ENCODE results near the gene LYSMD1.
A peak's percentile ranks its signal among the peaks of the same experiment; 100 is the strongest.

Gene LYSMD1

DNA sequence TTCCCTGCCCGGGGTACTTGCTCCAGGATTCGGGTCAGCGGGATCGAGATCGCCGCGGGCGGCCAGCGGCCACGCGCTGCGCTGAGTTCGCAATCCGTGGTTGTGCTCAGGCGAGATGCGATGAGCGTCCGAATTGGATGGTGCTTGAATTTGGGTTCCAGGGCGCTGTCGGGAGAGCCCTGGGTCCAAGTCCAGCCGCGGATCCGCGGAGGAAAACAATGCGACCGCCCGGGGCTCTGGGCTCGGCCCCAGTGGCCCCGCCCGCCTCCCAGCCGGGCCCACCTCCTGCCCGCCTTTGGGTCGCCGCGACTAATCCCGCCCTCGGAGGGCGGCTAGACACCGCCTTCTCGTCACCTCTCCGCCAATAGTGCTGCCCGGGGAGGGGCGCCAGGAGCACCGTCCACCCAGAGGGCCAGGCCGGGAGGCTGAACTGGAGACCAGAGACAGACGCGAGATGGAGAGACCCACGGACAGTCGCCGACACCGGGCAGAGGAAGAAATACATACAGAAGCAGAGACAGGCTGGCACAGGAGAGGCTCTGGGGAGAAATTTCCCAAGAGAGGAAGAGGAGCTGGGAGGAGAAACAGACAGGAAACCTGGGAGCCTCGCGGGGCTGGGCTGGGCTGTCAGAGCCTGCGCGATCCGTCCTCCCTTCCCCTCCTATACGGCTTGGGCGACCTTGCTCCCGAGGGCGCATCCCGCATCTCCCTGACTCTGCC lies 19.1 kb downstream of the LYSMD1 start, which contains the start of gene SEMA6C:
SEMA6C (minus strand) TSS at position 220 of the 720 bp plus-strand sequence. CDS start 4,010 bp downstream, outside the sequence.
- H3K4me1 ChIP-seq (ENCODE audit: insufficient read depth, low read length), result peaks cover 28% of the 10 kb centered on the region
- no peak within 1 kb of the TSS for H3K27ac ChIP-seq (ENCODE audit: low read length)
- peak within 1 kb of the TSS; percentile 90 for H3K4me3 ChIP-seq (ENCODE audit: low read length)
- H3K9ac ChIP-seq (ENCODE audit: low read depth, low read length), result peak within 1 kb of the TSS; percentile 66; the same call in 1 of the 2 replicates
- no peaks in the 10 kb centered on the region for H3K36me3 ChIP-seq (ENCODE audit: insufficient read depth, low read depth, low read length)
- H3K27me3 ChIP-seq (ENCODE audit: insufficient read depth, low read length), result peaks cover 37% of the 10 kb centered on the region
- H3K9me3 ChIP-seq (ENCODE audit: insufficient read depth, low read depth, low read length), result no peaks in the 10 kb centered on the region

DNA sequence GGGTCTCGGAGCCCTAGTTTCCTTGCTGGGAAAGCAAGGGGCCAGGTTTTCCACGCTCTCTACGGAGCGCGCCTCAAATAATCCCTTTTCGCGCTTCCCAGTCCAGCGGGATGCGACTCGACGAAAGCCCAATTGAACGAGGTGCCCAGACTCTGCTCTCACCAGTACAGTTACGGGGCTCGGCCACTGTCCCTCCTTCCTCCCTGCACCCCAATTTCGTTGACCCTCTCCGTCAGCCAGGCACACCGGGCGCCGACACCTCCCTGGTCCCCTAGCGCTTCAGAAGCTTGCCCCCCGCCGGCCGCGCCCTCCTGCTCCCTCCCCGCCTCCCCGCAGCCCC lies 19.7 kb downstream of the LYSMD1 start:
- Histone ChIP-seq H3K9me3 (ENCODE audit: insufficient read depth, low read depth, low read length) (no peaks in the 10 kb centered on the region), H3K27ac (ENCODE audit: low read length) (no peak overlapping the region), H3K4me3 (ENCODE audit: low read length) (peak overlapping the region; percentile 90), H3K4me1 (ENCODE audit: insufficient read depth, low read length) (peaks cover 28% of the 10 kb centered on the region), H3K27me3 (ENCODE audit: insufficient read depth, low read length) (peaks cover 37% of the 10 kb centered on the region), H3K36me3 (ENCODE audit: insufficient read depth, low read depth, low read length) (no peaks in the 10 kb centered on the region), H3K9ac (ENCODE audit: low read depth, low read length) (peak overlapping the region; percentile 66; the same call in 1 of the 2 replicates)

DNA sequence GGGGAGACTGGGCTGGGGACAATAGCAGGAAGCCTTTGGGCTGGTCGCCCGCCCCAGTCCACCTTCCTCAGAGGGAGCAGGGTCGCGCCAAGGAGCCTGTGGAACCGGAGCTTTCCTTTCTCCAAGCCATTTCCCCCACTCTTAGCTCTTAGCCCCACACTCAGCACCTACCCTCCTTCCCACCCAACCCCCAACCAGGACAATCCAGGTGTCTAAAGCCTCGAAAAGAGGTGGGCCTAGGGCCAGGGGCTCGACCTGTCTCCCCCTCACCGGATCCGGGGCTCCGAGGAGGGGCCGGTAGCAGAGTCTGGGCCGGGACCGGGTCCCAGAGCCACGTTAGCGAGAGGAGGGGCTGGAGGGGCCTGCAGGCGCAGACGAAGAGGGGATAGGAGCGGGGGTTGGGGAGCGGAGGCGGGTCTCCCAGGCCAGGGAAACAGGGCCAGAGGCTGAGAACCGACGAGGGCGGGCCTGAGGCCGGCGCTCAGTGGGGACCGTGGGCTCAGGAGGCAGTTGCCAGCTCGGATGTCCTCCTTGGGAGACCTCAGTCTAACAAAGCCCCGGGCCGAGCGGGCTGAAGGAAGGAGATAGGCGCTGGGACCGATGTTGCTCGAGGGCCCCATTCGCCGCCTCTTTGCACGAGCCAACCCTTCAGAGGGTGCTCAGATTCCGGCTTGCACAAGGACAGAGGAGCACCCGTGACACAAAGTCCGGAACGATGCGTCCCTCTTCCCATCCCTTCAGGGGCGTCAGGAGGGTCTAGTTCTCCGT lies 20.2 kb downstream of the LYSMD1 start:
- no peak overlapping the region for H3K27ac ChIP-seq (ENCODE audit: low read length)

DNA sequence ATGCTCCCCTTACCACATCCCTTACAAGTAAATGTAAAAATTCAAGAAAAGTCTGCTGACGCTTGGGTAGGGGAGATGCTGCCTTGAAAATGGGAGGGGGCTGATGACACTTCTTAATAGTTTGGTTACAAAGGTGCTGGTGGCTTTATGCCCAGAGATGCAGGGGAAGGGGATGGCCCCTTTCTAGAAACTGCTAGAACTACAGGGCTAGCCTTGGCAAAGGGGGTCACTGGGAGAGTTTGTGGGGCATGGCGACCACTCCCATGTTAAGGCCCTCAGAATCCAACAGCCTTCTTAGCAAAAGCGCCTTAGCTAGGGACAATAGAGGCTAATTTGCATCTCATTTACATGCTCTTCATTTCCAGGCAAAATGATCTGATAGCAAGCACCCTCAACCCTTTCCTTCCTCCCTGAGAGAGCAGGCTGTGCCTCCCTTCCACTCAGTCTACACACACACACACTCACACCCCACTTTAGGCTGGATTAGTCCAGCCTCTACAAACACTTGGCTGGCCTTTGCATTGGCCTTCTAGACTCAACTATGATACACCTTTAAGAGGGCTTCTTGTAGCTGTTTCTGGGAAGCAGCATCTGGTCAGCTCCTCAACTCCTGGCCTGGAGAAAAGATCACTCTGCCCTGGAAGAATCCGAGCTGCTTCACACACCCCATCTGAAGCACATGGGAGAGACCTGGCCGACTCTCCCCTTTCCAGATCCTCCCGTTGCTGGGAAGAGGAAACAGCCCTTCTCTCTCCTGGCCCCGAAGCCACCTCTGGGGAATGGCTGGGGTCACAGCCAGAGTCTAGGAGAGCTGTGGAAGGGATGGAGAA lies 21.0 kb downstream of the LYSMD1 start:
- H3K9me3 ChIP-seq (ENCODE audit: insufficient read depth, low read depth, low read length), result no peaks in the 10 kb centered on the region
- H3K9ac ChIP-seq (ENCODE audit: low read depth, low read length), result peak overlapping the region; percentile 66; the same call in 1 of the 2 replicates
- H3K27me3 ChIP-seq (ENCODE audit: insufficient read depth, low read length), result peaks cover 37% of the 10 kb centered on the region
- H3K27ac ChIP-seq (ENCODE audit: low read length), result no peak overlapping the region
- H3K4me1 ChIP-seq (ENCODE audit: insufficient read depth, low read length), result peaks cover 28% of the 10 kb centered on the region
- H3K36me3 ChIP-seq (ENCODE audit: insufficient read depth, low read depth, low read length), result no peaks in the 10 kb centered on the region
- peak overlapping the region; percentile 90 for H3K4me3 ChIP-seq (ENCODE audit: low read length)

More for the DNA sequence above, 20.2 kb downstream of the LYSMD1 start:
- no peaks in the 10 kb centered on the region for H3K36me3 ChIP-seq (ENCODE audit: insufficient read depth, low read depth, low read length)
- H3K9ac ChIP-seq (ENCODE audit: low read depth, low read length), result peak overlapping the region; percentile 66; the same call in 1 of the 2 replicates
- H3K4me1 ChIP-seq (ENCODE audit: insufficient read depth, low read length), result peaks cover 28% of the 10 kb centered on the region
- no peaks in the 10 kb centered on the region for H3K9me3 ChIP-seq (ENCODE audit: insufficient read depth, low read depth, low read length)
- peak overlapping the region; percentile 90 for H3K4me3 ChIP-seq (ENCODE audit: low read length)
- peaks cover 37% of the 10 kb centered on the region for H3K27me3 ChIP-seq (ENCODE audit: insufficient read depth, low read length)

DNA sequence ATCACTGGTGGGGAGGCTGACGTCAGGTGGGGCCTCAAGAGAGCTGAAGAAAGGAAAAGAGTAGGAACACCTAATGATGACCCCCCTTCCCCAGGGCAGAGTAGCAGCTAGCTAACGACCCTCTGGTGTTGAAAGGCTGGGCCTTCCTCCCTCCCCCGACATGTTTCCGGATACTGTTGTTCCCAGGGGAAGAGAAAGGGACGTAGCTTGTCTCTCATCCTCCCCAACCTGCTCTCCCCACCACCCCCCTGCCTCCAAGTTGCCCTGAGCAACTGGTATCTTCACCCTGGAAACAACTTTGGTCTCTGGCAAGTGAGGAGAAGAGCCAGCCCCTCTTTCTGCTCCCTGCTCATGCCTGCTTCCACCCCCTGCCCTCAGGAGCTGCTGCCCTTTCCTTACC lies 21.7 kb downstream of the LYSMD1 start:
- H3K9ac ChIP-seq (ENCODE audit: low read depth, low read length), result no peak overlapping the region
- H3K36me3 ChIP-seq (ENCODE audit: insufficient read depth, low read depth, low read length), result no peaks in the 10 kb centered on the region
- peak overlapping the region; percentile 90; the same call in 1 of the 2 replicates for H3K4me3 ChIP-seq (ENCODE audit: low read length)
- H3K27ac ChIP-seq (ENCODE audit: low read length), result no peak overlapping the region
- H3K4me1 ChIP-seq (ENCODE audit: insufficient read depth, low read length), result peaks cover 28% of the 10 kb centered on the region
- no peaks in the 10 kb centered on the region for H3K9me3 ChIP-seq (ENCODE audit: insufficient read depth, low read depth, low read length)
- peaks cover 37% of the 10 kb centered on the region for H3K27me3 ChIP-seq (ENCODE audit: insufficient read depth, low read length)

DNA sequence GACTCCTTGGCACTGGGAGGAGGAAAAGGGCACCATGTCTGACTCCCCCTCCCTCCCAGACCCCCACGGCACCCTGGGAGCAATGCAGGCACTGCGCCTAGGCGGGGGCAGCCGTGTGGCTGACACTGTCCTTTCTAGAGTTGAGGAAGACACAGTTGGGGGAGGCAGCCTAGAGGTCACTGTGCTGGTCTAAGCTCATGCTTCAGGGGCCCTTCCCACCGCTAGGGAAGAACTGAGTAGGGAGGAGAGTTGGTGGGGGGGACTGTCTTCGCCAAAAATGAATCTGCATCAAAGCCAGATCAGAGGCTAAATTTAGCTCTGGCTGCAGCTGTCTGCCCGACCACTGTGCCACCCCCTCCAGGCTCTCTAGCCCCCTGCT lies 22.7 kb downstream of the LYSMD1 start:
- no peak overlapping the region for H3K9ac ChIP-seq (ENCODE audit: low read depth, low read length)
- H3K27ac ChIP-seq (ENCODE audit: low read length), result no peak overlapping the region
- H3K36me3 ChIP-seq (ENCODE audit: insufficient read depth, low read depth, low read length), result no peaks in the 10 kb centered on the region
- peaks cover 28% of the 10 kb centered on the region for H3K4me1 ChIP-seq (ENCODE audit: insufficient read depth, low read length)
- H3K27me3 ChIP-seq (ENCODE audit: insufficient read depth, low read length), result peaks cover 29% of the 10 kb centered on the region
- H3K4me3 ChIP-seq (ENCODE audit: low read length), result no peak overlapping the region
- no peaks in the 10 kb centered on the region for H3K9me3 ChIP-seq (ENCODE audit: insufficient read depth, low read depth, low read length)

DNA sequence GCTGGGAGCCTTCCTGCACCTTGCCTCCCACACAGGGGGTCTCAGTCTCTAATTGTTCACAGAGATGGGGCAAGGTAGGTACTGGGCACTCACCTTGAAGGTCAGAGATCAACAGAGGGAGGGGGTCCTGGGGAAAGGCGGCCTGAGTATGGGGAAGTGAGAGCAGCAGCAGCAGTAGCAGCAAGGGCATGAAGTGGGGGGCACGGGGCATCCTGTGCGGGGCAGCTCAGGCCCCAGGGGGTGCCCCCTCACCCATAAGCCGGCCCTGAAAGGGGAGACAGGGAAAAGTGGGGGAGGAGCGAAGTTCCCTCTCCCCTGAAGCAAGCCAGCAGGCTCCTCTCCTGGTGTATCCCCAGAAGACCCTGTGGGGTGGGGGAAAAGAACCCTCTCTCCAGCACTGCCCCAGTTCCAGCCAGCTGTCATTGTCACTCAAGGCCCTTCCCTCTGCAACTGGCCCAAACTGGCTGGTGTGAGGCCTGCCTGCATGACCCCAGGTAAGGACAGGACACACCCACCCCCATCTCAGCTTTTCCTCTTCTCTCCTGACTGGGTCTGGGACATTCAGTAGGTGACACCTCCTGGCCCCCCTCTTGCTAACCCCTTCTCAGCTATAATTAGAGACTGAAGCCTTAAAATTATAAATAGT lies 23.2 kb downstream of the LYSMD1 start:
- Histone ChIP-seq H3K27me3 (ENCODE audit: insufficient read depth, low read length) (peaks cover 24% of the 10 kb centered on the region), H3K36me3 (ENCODE audit: insufficient read depth, low read depth, low read length) (no peaks in the 10 kb centered on the region), H3K4me3 (ENCODE audit: low read length) (no peak overlapping the region), H3K9me3 (ENCODE audit: insufficient read depth, low read depth, low read length) (no peaks in the 10 kb centered on the region), H3K27ac (ENCODE audit: low read length) (no peak overlapping the region), H3K9ac (ENCODE audit: low read depth, low read length) (no peak overlapping the region), H3K4me1 (ENCODE audit: insufficient read depth, low read length) (peaks cover 28% of the 10 kb centered on the region)

DNA sequence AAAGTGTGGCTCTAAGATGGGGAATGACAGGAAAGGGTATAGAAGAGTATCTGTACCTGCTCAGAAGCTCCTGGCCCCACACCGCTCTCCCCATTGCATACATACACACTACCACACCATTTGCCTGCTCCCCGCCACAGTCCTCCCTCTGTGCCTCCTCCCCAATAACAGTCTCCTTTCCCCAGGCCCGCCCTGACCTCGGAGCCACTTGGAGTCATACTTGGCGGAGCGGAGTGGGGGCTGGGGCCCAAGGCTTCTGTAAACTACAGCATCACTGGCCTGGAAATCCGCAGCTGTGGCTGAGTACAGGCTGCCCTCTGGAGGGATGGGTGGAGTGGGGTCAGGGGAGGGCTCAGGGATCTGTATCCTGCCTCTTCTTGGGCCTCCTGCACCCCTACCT lies 27.9 kb downstream of the LYSMD1 start:
- H3K36me3 ChIP-seq (ENCODE audit: insufficient read depth, low read depth, low read length), result peaks cover 21% of the 10 kb centered on the region; the same call in 1 of the 2 replicates
- no peak overlapping the region for H3K9ac ChIP-seq (ENCODE audit: low read depth, low read length)
- no peak overlapping the region for H3K27ac ChIP-seq (ENCODE audit: low read length)
- no peak overlapping the region for H3K4me3 ChIP-seq (ENCODE audit: low read length)
- no peaks in the 10 kb centered on the region for H3K4me1 ChIP-seq (ENCODE audit: insufficient read depth, low read length)
- peaks cover 21% of the 10 kb centered on the region for H3K27me3 ChIP-seq (ENCODE audit: insufficient read depth, low read length)
- H3K9me3 ChIP-seq (ENCODE audit: insufficient read depth, low read depth, low read length), result no peaks in the 10 kb centered on the region

DNA sequence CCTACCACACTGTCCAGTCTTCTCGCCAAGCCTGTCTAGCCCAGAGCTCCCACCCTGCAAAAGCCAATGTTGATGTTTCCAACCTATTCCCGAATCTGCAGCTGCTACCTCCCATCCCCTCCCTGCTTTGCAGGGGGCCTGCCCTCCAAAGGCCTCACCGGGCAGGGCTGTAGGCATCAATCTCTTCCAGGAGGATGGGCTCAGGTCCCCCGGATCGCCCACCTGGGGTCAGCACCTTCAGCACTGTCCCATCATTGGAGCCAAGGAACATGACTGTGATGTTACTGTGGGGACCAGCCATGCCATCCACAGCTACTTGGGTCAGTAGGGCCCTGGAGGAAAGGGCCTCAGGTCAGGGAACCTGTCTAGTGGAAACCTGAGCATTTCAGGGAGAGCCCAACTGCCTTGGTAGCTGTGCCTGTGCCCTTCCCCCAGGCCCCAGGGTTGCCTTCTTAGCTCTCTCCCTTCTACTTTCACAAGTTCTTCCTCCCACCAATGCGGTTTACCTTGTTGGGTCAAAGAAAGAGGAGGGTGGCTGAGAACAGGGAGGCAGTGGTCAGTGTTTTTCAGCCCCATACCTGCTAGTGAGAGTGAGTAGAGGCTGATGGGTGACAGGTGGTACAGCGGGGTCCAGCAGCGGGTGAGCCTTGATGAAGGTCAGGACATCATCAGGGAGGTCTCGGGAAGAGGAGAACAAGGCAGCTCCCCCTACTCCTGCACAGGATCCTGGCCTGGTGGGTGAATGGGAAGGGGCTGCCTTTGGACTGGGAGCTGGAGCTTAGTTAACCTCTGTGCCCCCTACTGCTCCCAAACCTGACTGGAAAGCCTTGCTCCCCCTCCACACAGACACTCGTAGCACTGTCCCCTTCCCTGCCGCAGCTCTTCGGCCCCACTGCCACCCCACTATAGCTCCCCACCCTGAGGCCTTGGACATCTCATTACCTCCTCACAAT lies 30.0 kb downstream of the LYSMD1 start:
- H3K27ac ChIP-seq (ENCODE audit: low read length), result no peak overlapping the region
- H3K4me1 ChIP-seq (ENCODE audit: insufficient read depth, low read length), result no peaks in the 10 kb centered on the region; the same call in 1 of the 2 replicates
- H3K9ac ChIP-seq (ENCODE audit: low read depth, low read length), result no peak overlapping the region
- no peaks in the 10 kb centered on the region for H3K9me3 ChIP-seq (ENCODE audit: insufficient read depth, low read depth, low read length)
- peaks cover 39% of the 10 kb centered on the region for H3K27me3 ChIP-seq (ENCODE audit: insufficient read depth, low read length)
- no peak overlapping the region for H3K4me3 ChIP-seq (ENCODE audit: low read length)
- peaks cover 21% of the 10 kb centered on the region; the same call in 1 of the 2 replicates for H3K36me3 ChIP-seq (ENCODE audit: insufficient read depth, low read depth, low read length)

DNA sequence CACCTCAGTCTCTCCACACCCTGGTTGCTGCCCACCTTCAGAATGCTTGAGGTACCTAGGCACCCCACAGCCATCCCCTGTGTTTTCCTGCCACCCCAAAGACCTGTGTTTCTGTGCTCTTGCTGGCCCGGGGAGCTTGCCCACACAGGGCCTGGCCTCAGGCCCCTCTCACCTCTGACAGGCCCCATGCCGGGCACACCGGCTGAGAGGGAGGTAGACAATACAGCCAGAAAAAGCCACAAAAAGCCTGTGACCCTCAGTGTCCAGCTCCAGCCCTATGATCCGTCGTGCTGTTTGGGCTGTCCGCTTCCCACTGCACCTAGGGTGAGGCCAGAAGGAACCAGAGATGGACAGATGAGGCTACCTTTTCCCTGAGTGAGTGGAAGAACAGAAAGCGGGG lies 30.7 kb downstream of the LYSMD1 start:
- no peak overlapping the region for H3K9ac ChIP-seq (ENCODE audit: low read depth, low read length)
- H3K27me3 ChIP-seq (ENCODE audit: insufficient read depth, low read length), result peaks cover 46% of the 10 kb centered on the region
- no peaks in the 10 kb centered on the region; the same call in 1 of the 2 replicates for H3K4me1 ChIP-seq (ENCODE audit: insufficient read depth, low read length)
- peaks cover 21% of the 10 kb centered on the region; the same call in 1 of the 2 replicates for H3K36me3 ChIP-seq (ENCODE audit: insufficient read depth, low read depth, low read length)
- no peak overlapping the region for H3K27ac ChIP-seq (ENCODE audit: low read length)
- no peak overlapping the region for H3K4me3 ChIP-seq (ENCODE audit: low read length)
- no peaks in the 10 kb centered on the region for H3K9me3 ChIP-seq (ENCODE audit: insufficient read depth, low read depth, low read length)
